ENCODE data around the gene APOLD1. TPM values are rescaled to one million over a fixed set of nuclear protein-coding genes. Genes with fewer than 3 reads are reported as not detected.

Gene APOLD1
- total and polyA plus RNA-seq, 7 experiments from 2014 or later: 0.25 to 11.1 (median 2.4) TPM

GRCh38 chr12:12807970-12808702 lies 22.7 kb downstream of the APOLD1 start:
- Histone ChIP-seq H3K27ac (ENCODE audit: low read depth, low read length) (peak overlapping the region; percentile 80), H3K9me3 (ENCODE audit: control insufficient read depth in 2 of 3, low read length in 3 of 3) (no peaks in the 10 kb centered on the region), H3K4me3 (ENCODE audit: low read length) (peak overlapping the region; percentile 2), H3K4me1 (ENCODE audit: control insufficient read depth in 2 of 2, insufficient read depth in 2 of 2, low read length in 2 of 2) (peaks cover 30 to 34% of the 10 kb centered on the region in 2 donors), H3K36me3 (ENCODE audit: control insufficient read depth in 2 of 3, insufficient read depth in 3 of 3, low read length in 3 of 3) (no peaks in the 10 kb centered on the region), H3K27me3 (ENCODE audit: control insufficient read depth in 2 of 2, insufficient read depth in 2 of 2, low read length in 2 of 2) (no peaks in the 10 kb centered on the region)
- DNase-seq (peak; percentile 19 to 87 (median 83)), ATAC-seq (peak; percentile 79)
- ChIA-PET CTCF (interaction anchor here (0.7 to 6.6 kb wide), 3 partner anchors 15 to 30 kb away, joined by 3 to 84 read pairs (median 8); no protein-coding TSS in a partner anchor), POLR2A (interaction anchor here (0.6 to 2.9 kb wide), 17 partner anchors 8 to 451 kb away, joined by 3 to 26 read pairs (median 4); partner anchors contain the start of gene APOLD1)
- Mint-ChIP-seq H3K27ac (peak overlapping the region; percentile 93 to 99 (median 98)), H3K27me3 (no peaks in the 10 kb centered on the region), H3K4me3 (peak overlapping the region; percentile 49 to 84 (median 74)), H3K4me1 (peaks cover 32 to 80% (median 68%) of the 10 kb centered on the region in 7 donors), H3K36me3 (peaks cover 0 to 6% (median 0%) of the 10 kb centered on the region in 5 donors), H3K9me3 (no peaks in the 10 kb centered on the region)
- intact Hi-C loops (cut with micrococcal nuclease): loop anchor here (1.0 to 5.0 kb wide), 7 partner anchors 20 to 451 kb away; partner anchors contain the start of genes BORCS5 (in 1 of the 2) and HEBP1 (in 1 of the 2)

DNA sequence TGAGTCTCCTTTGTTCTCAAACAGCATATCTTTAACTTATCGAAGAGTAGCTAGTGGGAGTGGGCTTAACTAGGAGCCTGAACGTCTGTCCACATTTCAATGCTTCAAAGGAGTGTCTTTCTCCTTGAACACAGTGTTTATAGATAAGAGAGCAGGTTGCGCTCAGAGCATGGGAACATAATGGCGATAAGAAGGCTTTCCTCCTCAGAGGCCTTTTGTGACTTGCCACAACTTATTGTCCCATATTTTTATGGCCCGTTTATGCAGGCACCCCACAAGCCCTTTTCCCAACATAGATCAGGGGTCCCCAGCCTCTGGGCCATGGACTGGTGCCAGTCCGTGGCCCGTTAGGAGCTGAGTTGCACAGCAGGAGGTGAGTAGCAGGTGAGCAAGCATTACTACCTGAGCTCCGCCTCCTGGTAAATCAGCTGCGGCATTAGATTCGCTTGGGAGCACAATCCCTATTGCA lies 25.1 kb downstream of the APOLD1 start:
- Mint-ChIP-seq H3K36me3 (peaks cover 2 to 22% (median 3%) of the 10 kb centered on the region in 5 donors), H3K4me1 (peaks cover 43 to 86% (median 72%) of the 10 kb centered on the region in 7 donors), H3K4me3 (peak overlapping the region in 1 of 10 donors; percentile 9), H3K27ac (peak overlapping the region; percentile 42 to 98 (median 77)), H3K9me3 (no peaks in the 10 kb centered on the region), H3K27me3 (no peaks in the 10 kb centered on the region)
- Histone ChIP-seq H3K27ac (ENCODE audit: low read depth, low read length) (no peak overlapping the region), H3K4me3 (ENCODE audit: low read length) (no peak overlapping the region), H3K4me1 (ENCODE audit: control insufficient read depth in 2 of 2, insufficient read depth in 2 of 2, low read length in 2 of 2) (peaks cover 42 to 44% of the 10 kb centered on the region in 2 donors), H3K36me3 (ENCODE audit: control insufficient read depth in 2 of 3, insufficient read depth in 3 of 3, low read length in 3 of 3) (peaks cover 0 to 6% (median 5%) of the 10 kb centered on the region in 3 experiments), H3K27me3 (ENCODE audit: control insufficient read depth in 2 of 2, insufficient read depth in 2 of 2, low read length in 2 of 2) (no peaks in the 10 kb centered on the region), H3K9me3 (ENCODE audit: control insufficient read depth in 2 of 3, low read length in 3 of 3) (no peaks in the 10 kb centered on the region)
- no peak for DNase-seq
- POLR2A ChIA-PET: interaction anchor here (1.1 to 5.7 kb wide), 2 partner anchors 22 to 85 kb away, joined by 3 to 99 read pairs; no protein-coding TSS in a partner anchor
- CTCF ChIA-PET: interaction anchor here (0.7 to 6.6 kb wide), 4 partner anchors 8 to 779 kb away, joined by 3 to 84 read pairs (median 4); no protein-coding TSS in a partner anchor
- ATAC-seq: no peak
- intact Hi-C loops (cut with micrococcal nuclease): loop anchor here (5.0 to 10.0 kb wide), 3 partner anchors 248 to 1964 kb away; partner anchors contain the start of genes BORCS5 (in 1 of the 2) and DUSP16 (in 1 of the 2)

DNA sequence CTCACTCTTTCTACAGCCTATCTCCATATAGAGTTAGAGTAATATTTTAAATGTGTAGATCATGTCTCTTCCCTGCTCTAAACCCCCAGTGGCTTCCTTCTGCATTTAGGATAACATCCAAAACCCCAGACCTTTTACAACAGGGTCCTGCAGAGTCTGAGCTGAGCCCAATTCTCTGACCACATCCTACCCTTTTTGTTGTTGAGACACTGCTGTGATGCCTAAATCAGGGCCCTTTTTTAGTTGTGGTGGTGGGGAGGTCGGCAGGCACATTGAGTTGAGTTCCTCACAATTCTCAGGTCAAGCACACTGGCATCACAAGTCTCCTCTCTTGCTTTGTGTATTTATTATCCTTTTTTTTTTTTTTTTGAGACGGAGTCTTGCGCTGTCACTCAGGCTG lies 25.9 kb downstream of the APOLD1 start:
- H3K27ac Mint-ChIP-seq: peak overlapping the region in 8 of 9 donors; percentile 36 to 98 (median 64)
- no peaks in the 10 kb centered on the region for H3K9me3 Mint-ChIP-seq

GRCh38 chr12:12812174-12812573 lies 26.7 kb downstream of the APOLD1 start:
- ATAC-seq (no peak), DNase-seq (no peak)
- Mint-ChIP-seq H3K4me1 (peaks cover 42 to 86% (median 74%) of the 10 kb centered on the region in 7 donors), H3K4me3 (peak overlapping the region in 1 of 10 donors; percentile 70), H3K9me3 (no peaks in the 10 kb centered on the region), H3K27me3 (no peaks in the 10 kb centered on the region), H3K27ac (peak overlapping the region in 3 of 9 donors; percentile 61 to 98 (median 83)), H3K36me3 (peaks cover 5 to 30% (median 18%) of the 10 kb centered on the region in 5 donors)
- H3K9me3 ChIP-seq (ENCODE audit: control insufficient read depth in 2 of 3, low read length in 3 of 3): no peaks in the 10 kb centered on the region
- peaks cover 0 to 6% (median 5%) of the 10 kb centered on the region in 3 experiments for H3K36me3 ChIP-seq (ENCODE audit: control insufficient read depth in 2 of 3, insufficient read depth in 3 of 3, low read length in 3 of 3)
- H3K27me3 ChIP-seq (ENCODE audit: control insufficient read depth in 2 of 2, insufficient read depth in 2 of 2, low read length in 2 of 2): no peaks in the 10 kb centered on the region
- peaks cover 37 to 51% of the 10 kb centered on the region in 2 donors for H3K4me1 ChIP-seq (ENCODE audit: control insufficient read depth in 2 of 2, insufficient read depth in 2 of 2, low read length in 2 of 2)
- POLR2A ChIA-PET: interaction anchor here (0.6 to 5.7 kb wide), 7 partner anchors 9 to 96 kb away, joined by 3 to 99 read pairs (median 4); no protein-coding TSS in a partner anchor
- intact Hi-C loops (cut with micrococcal nuclease): loop anchor here (2.0 to 10.0 kb wide), 5 partner anchors 25 to 1963 kb away; partner anchors contain the start of genes BORCS5 (in 1 of the 2) and DUSP16 (in 1 of the 2)
- H3K4me3 ChIP-seq (ENCODE audit: low read length): no peak overlapping the region
- no peak overlapping the region for H3K27ac ChIP-seq (ENCODE audit: low read depth, low read length)
- CTCF ChIA-PET: interaction anchor here (0.6 to 6.6 kb wide), 4 partner anchors 24 to 1167 kb away, joined by 3 to 84 read pairs (median 4); no protein-coding TSS in a partner anchor

More for the DNA sequence above, 25.9 kb downstream of the APOLD1 start:
- H3K27me3 Mint-ChIP-seq: no peaks in the 10 kb centered on the region
- H3K27me3 ChIP-seq (ENCODE audit: control insufficient read depth in 2 of 2, insufficient read depth in 2 of 2, low read length in 2 of 2): no peaks in the 10 kb centered on the region
- CTCF ChIA-PET: interaction anchor here (0.7 to 6.6 kb wide), 4 partner anchors 8 to 780 kb away, joined by 3 to 84 read pairs (median 4); no protein-coding TSS in a partner anchor
- POLR2A ChIA-PET: interaction anchor here (1.1 to 5.7 kb wide), 3 partner anchors 12 to 86 kb away, joined by 3 to 99 read pairs (median 3); no protein-coding TSS in a partner anchor
- no peak overlapping the region for H3K4me3 ChIP-seq (ENCODE audit: low read length)
- peaks cover 42 to 51% of the 10 kb centered on the region in 2 donors for H3K4me1 ChIP-seq (ENCODE audit: control insufficient read depth in 2 of 2, insufficient read depth in 2 of 2, low read length in 2 of 2)
- H3K4me1 Mint-ChIP-seq: peaks cover 47 to 86% (median 72%) of the 10 kb centered on the region in 7 donors
- peaks cover 5 to 28% (median 11%) of the 10 kb centered on the region in 5 donors for H3K36me3 Mint-ChIP-seq
- H3K27ac ChIP-seq (ENCODE audit: low read depth, low read length): no peak overlapping the region
- H3K9me3 ChIP-seq (ENCODE audit: control insufficient read depth in 2 of 3, low read length in 3 of 3): no peaks in the 10 kb centered on the region
- intact Hi-C loops (cut with micrococcal nuclease): loop anchor here (5.0 to 10.0 kb wide), 3 partner anchors 249 to 1963 kb away; partner anchors contain the start of genes BORCS5 (in 1 of the 2) and DUSP16 (in 1 of the 2)
- H3K4me3 Mint-ChIP-seq: no peak overlapping the region
- DNase-seq: no peak
- H3K36me3 ChIP-seq (ENCODE audit: control insufficient read depth in 2 of 3, insufficient read depth in 3 of 3, low read length in 3 of 3): peaks cover 0 to 6% (median 5%) of the 10 kb centered on the region in 3 experiments
- ATAC-seq: no peak

DNA sequence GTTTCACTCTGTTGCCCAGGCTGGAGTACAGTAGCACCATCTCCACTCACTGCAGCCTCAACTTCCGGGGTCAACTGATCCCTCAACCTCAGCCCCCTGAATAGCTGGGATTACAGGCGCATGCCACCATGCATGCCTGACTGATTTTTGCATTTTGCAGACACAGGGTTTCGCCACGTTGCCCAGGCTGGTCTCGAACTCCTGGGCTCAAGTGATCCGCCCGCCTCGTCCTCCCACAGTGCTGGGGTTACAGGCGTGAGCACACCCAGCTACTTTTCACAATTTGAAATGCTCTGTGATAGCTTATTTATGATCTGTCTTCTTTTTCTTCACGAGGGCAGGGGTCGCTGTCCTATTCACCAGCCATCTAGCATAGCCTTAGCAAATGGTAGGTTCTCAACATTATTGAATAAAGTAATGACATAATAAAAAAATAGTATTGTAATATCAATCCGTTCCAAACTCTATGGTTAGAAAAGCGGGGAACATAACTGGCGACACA lies 27.2 kb downstream of the APOLD1 start:
- peak overlapping the region; percentile 84 to 99 (median 97) for H3K27ac Mint-ChIP-seq
- H3K27me3 ChIP-seq (ENCODE audit: control insufficient read depth in 2 of 2, insufficient read depth in 2 of 2, low read length in 2 of 2): no peaks in the 10 kb centered on the region
- peak overlapping the region; percentile 89 to 99 (median 96) for H3K4me3 Mint-ChIP-seq
- peaks cover 33 to 47% of the 10 kb centered on the region in 2 donors for H3K4me1 ChIP-seq (ENCODE audit: control insufficient read depth in 2 of 2, insufficient read depth in 2 of 2, low read length in 2 of 2)
- ChIA-PET CTCF (interaction anchor here (0.6 to 6.6 kb wide), 5 partner anchors 14 to 1167 kb away, joined by 3 to 84 read pairs (median 4); no protein-coding TSS in a partner anchor), POLR2A (interaction anchor here (0.8 to 5.7 kb wide), 9 partner anchors 9 to 98 kb away, joined by 3 to 99 read pairs (median 5); no protein-coding TSS in a partner anchor)
- no peaks in the 10 kb centered on the region for H3K9me3 Mint-ChIP-seq
- ATAC-seq: no peak
- no peak for DNase-seq
- H3K36me3 ChIP-seq (ENCODE audit: control insufficient read depth in 2 of 3, insufficient read depth in 3 of 3, low read length in 3 of 3): peaks cover 0 to 6% (median 5%) of the 10 kb centered on the region in 3 experiments
- peaks cover 39 to 86% (median 76%) of the 10 kb centered on the region in 7 donors for H3K4me1 Mint-ChIP-seq
- H3K4me3 ChIP-seq (ENCODE audit: low read length): no peak overlapping the region
- H3K27ac ChIP-seq (ENCODE audit: low read depth, low read length): peak overlapping the region; percentile 99
- H3K27me3 Mint-ChIP-seq: no peaks in the 10 kb centered on the region
- H3K36me3 Mint-ChIP-seq: peaks cover 5 to 30% (median 18%) of the 10 kb centered on the region in 5 donors
- no peaks in the 10 kb centered on the region for H3K9me3 ChIP-seq (ENCODE audit: control insufficient read depth in 2 of 3, low read length in 3 of 3)
- intact Hi-C loops (cut with micrococcal nuclease): loop anchor here (1.0 to 10.0 kb wide), 9 partner anchors 9 to 1962 kb away; partner anchors contain the start of genes HEBP1 (in 2 of the 2), BORCS5 (in 1 of the 2) and DUSP16 (in 1 of the 2)
